HS-27A (cell line): Measurements from ENCODE around the gene CDH8.
"Not testable (repeated sequence)": the region's sequence is repeated elsewhere in the genome, so short reads cannot be mapped to it uniquely, and the experiment has no call there.

ENCODE experiments used
- DNase-seq: peaks from one replicate; pipeline ENCODE4 v3.0.0-alpha.2; 2012; ENCODE audit warnings: low read depth, missing footprints

The CDH8 gene

DNA sequence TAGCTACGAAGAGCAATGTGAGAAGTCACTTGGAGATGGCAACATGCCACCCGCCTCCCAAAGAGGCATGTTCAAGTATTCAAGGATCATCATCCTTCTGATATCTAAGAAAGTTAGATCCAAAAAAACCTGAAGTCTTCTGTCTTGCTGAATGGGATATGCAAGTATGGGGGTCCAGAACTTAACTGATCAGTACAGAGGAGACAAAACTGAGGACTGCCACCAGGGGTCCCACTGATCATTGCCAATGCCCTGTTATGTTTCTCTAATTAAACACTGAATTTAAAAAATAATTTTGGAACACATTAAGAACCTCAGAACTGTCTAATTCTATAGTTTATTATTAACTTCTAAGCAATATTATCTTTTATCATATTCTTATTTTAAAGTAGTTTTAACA, 99.7 kb downstream of the CDH8 start:
- no peak for DNase-seq

DNA sequence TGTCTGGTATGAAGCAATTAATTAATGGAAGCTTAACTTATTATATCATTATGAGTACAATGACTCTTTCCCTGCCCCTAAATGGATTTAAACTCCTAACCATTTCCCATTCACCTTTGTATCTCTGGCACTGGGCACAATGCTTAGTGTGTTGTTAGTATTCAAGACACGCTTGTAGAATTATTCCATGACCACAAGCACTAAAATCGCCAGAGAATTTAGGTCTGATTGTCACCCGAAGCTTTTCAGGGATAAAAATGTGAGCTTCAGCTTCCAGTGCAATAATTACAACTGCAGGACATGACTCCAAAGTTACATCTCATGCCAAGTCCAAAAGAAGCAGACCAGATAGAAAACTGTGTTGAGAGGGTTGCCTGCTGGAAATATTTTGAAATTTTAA, 101.6 kb downstream of the CDH8 start:
- no peak for DNase-seq

DNA sequence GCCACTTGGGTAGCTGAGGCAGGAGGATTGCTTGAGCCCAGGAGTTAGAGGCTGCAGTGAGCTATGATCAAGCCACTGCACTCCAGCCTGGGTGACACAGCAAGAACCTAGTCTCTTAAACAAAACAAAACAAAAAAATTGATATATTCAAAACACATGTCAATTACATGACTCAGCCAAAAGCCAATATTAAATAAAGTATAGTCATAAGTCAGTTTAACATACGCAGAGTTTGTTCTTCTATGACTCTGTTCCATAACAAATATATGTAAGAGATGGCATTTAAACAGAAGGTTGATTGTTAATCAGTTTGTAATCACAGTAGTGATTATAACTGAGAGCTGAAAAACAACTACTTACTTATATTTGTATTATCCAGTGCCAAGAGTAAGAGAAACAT, 106.5 kb downstream of the CDH8 start:
- DNase-seq = no peak

DNA sequence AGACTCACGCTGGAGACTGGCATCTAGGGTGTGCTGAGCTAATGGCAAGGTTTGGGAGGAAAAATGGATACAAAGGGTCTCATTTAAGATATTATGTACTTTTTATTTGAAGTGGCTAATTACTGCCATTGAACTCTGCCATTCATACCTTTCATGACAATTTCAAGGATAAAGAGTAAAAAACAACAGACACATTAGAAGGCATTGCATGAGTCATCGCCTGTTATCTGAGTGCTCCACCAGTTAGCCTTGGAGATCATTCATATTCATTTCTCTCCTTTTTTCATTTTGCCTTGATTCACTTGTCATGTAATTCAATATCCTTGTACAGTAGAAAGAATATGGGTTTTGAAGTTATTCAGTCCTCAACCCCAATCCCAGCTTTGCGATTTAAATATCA, 109.5 kb downstream of the CDH8 start:
- DNase-seq = peak; percentile 24

GRCh38 chr16:61923629-61924028, 112.6 kb downstream of the CDH8 start:
- no peak for DNase-seq

- DNase-seq = no peak
These were observed 114.9 kb downstream of the CDH8 start for GRCh38 chr16:61921373-61921772.

DNA sequence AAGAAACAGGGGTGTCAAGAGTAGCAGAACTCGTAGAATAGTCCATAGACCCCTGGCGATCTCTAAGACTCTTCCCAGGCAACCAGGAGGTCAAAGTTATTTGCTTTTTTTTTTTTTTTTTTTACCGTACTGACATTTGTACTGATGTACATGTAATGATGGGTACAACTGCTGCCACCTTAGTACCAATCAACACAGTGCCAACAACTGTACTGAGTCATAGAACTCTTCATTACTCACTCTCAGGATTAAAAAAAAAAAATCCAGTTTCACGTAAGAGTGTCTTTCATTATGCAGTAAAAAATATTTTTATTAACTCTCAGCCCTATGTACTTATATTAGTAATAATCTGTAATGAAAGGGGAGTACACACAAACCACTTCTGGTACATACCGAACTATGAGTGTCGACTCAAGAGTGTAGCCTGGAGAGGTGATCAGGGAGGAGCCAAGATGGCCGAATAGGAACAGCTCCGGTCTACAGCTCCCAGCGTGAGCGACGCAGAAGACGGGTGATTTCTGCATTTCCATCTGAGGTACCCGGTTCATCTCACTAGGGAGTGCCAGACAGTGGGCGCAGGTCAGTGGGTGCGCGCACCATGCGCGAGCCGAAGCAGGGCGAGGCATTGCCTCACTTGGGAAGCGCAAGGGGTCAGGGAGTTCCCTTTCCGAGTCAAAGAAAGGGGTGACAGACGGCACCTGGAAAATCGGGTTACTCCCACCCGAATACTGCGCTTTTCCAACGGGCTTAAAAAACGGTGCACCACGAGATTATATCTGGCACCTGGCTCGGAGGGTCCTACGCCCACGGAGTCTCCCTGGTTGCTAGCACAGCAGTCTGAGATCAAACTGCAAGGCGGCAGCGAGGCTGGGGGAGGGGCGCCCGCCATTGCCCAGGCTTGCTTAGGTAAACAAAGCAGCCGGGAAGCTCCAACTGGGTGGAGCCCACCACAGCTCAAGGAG, 118.1 kb downstream of the CDH8 start:
- DNase-seq = not testable (repeated sequence)

- DNase-seq = no peak
These were observed 120.7 kb downstream of the CDH8 start for GRCh38 chr16:61915569-61915968.

DNA sequence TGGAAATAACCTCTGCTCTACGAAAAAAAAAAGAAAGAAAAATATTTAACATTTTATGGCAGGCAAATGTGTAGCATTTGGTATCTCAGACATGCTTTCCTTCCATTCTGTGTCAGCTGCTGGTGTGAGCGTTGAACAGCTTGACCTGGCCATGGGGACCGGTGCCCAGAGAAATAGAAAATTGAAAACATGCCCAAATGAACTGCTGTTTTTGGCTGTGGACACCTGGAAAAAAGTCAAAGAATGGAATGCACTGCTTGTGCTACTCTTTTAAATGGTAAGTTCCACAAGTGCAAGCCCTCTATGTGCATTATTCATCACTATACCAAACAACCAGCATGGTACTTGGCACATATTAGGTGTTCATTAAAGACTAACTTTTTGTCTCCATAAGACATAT, 127.2 kb downstream of the CDH8 start:
- no peak for DNase-seq

GRCh38 chr16:61908426-61908825, 127.8 kb downstream of the CDH8 start:
- DNase-seq = no peak

DNA sequence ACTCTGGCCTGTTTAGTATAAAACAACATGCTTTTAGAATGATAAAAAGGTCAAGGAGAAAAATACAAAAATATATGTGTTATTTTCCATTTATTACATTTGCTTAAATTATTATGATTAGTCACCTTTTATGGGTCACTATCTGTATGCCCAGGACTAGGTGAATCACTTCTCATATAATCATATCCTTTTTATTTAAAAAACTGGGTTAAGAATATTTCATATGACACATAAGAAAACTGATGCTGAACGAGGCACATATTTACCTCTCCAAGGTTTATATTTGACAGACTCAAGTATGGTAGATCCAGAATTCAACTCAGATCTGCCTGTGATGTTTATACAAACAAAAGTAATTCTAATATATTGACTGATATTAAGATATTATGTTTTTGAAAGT, 134.5 kb downstream of the CDH8 start:
- no peak for DNase-seq

DNA sequence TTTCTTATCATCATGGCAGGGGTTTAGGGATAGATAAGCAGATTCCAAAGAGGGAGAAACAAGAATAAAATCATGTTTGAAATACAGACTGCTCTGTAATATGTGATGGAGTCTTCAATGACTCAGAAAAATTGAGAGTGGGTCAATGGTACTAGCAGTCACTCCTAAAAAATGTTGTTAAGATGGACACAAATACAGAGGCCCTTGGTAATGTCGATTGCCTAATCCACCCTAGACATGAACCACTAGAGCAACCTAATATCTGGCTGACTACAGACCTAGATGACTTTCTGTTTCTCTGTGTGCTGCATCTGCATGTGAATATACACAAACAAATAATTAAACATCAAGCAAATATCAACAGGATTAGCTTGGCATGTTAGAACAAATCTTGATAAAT, 135.8 kb downstream of the CDH8 start:
- peak; percentile 53 for DNase-seq

GRCh38 chr16:61897657-61898056, 138.6 kb downstream of the CDH8 start:
- no peak for DNase-seq

DNA sequence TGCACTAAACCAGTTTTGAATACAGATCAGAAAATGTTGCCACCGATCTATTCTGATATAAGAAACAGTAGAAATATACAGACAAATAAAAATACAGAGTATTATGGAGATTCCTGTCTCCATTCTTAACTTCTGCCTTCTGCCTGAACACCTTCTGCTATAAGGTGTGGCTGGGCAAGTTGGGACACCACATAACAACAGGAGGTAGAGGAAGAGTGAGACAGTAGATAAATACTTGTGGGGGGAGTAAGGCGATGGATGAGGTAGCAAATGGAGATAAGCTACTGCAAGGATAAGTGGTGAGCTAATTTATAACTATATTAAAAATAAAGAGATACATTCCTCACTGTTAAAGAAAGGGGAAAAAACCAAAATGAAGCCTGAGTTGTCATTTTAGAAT, 143.7 kb downstream of the CDH8 start:
- DNase-seq = no peak

GRCh38 chr16:61891460-61891859, 144.8 kb downstream of the CDH8 start:
- no peak for DNase-seq

- no peak for DNase-seq
These were observed 145.9 kb downstream of the CDH8 start for GRCh38 chr16:61890386-61890785.

DNA sequence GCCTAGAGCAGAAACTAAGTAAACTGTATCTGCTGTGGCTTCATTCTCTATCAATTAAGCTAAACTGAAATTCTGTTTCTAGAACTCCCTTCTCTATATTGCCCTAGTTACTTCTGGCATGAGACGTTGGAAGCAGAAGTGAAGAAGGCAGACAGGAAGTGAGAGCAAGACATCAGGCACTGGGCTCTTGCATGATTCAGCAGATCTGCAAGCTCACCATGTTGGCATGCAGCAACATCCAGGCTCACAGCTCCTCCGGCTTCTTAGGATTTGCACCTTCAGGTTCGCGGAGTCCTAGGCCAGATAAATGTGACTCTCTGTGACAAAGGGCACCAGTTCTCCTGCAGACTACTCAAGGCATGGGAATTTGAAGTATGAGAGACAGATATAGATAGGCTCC, 148.3 kb downstream of the CDH8 start:
- DNase-seq = peak; percentile 41

DNA sequence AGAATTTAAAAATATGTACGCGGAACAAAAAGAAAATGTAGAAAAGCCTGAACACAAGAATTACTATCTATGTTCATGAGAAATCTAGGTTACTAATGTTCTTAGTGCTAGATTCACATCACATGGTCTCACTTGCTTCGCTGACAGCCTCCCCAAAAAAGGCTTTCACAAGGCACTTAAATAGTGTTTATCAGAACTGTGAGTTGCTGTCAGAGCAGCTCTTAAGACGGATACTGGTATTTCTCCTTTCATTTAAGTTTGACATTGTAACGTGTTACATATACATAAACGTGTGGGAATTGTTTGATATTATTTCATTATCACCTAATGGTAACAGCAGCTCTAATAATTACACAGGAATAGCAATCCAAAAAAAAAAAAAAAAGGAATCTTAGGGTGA, 150.9 kb downstream of the CDH8 start:
- no peak for DNase-seq

DNA sequence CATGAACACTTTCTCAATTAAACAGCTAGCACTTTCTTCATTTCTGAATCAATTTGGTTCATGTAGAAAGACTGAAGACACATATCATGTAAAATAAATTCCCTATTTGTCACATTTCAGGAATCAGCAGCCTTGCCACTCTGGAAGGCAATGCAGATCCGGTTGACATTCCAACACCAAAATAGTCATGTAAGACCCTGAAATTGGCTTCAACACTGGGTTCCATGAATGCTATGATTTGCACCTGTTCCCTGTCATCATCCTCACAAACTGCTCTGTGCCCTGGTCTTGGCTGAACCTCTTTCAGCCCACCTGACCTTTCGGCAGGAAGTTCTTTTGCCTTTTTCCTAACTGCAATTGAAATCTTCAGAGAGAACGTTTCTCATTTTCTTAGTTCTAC, 156.9 kb downstream of the CDH8 start:
- no peak for DNase-seq

DNA sequence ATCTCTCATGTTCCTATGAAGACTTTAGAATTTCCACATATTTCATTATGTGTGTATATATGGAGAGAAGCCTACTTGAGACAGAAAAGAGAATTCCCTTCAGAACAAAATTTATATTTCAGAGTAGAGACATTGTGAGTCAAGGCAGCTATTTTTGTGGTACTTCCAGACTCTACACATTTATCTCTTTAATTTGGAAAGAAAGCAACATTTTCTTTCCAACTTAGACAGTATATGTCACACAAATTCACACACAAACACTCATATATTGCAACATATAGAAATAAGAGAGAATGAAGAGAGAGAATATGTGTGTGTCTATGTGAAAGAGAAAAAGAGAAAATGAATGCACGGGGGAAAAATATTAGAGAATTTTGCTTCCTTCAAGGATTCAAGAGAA, 158.8 kb downstream of the CDH8 start:
- DNase-seq = no peak

DNA sequence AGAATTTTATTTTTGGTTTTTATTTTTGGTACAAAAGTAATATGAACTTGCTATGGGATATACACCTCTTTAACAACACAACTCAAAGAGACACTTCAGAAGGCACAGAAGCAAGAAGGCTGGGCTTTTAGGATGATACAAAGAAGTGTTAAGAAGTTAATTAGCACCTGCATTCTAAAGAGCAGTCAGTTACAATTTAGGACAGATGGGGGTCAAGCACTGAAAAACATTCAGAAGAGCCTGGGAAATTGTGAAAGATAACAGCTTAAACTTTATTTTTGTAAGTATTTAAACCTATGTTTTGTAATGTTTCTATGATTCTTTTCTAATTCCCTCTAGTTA, 163.5 kb downstream of the CDH8 start:
- DNase-seq = no peak

GRCh38 chr16:61871837-61872777, 164.1 kb downstream of the CDH8 start:
- DNase-seq = no peak
